HepG2 (cell line): ENCODE measurements around the gene KRTAP10-4. TPM values are rescaled to one million over a fixed set of nuclear protein-coding genes. Genes with fewer than 3 reads are reported as not detected.

Experiments
- CREM ChIP-seq, 2 experiments: sonication (generic) in 1 of 2; formaldehyde crosslinking in 1 of 2; IDR thresholded peaks; 2 replicates each; pipeline versions ENCODE4 v1.4.0 to v1.6.1; 2016 to 2020; ENCODE audit warnings: antibody characterized with exemption in 1 of 2, mild to moderate bottlenecking in 1 of 2, missing genetic modification reagents in 1 of 2
- GPBP1L1 ChIP-seq: sonication (generic); formaldehyde crosslinking; IDR thresholded peaks from 2 replicates; pipeline ENCODE4 v1.5.0; 2020; ENCODE audit warnings: mild to moderate bottlenecking, missing genetic modification reagents
- HDAC2 ChIP-seq: sonication (generic); formaldehyde crosslinking; IDR thresholded peaks from 2 replicates; pipeline ENCODE4 v1.4.0; 2020; ENCODE audit warnings: missing genetic modification reagents
- NFYB ChIP-seq: sonication (generic); formaldehyde crosslinking; IDR thresholded peaks from 2 replicates; pipeline ENCODE4 v1.4.0; 2020; ENCODE audit warnings: missing genetic modification reagents
- NKX3-1 ChIP-seq: sonication (generic); formaldehyde crosslinking; IDR thresholded peaks from 2 replicates; pipeline ENCODE4 v1.5.0; 2020; ENCODE audit warnings: missing genetic modification reagents
- NONO ChIP-seq, 2 experiments: fragments of 450-650 bp in 1 of 2; sonication (generic) in 1 of 2; formaldehyde crosslinking in 1 of 2; IDR thresholded peaks in 1 of 2; conservative IDR thresholded peaks in 1 of 2; 2 replicates each; pipeline versions ENCODE4 v1.6.1 to v1.8.0; 2017 to 2022; ENCODE audit warnings: mild to moderate bottlenecking in 1 of 2, missing genetic modification reagents in 1 of 2, moderate library complexity in 1 of 2
- PRMT3 ChIP-seq: sonication (generic); formaldehyde crosslinking; IDR thresholded peaks from 2 replicates; pipeline ENCODE4 v1.8.1; 2022; ENCODE audit warnings: low read depth, mild to moderate bottlenecking, moderate library complexity, missing genetic modification reagents, borderline replicate concordance
- SIN3A ChIP-seq: IDR thresholded peaks from 2 replicates; pipeline ENCODE4 v1.6.1; 2011; ENCODE audit warnings: low read depth, mild to moderate bottlenecking, control low read depth, low read length, borderline replicate concordance
- SIX4 ChIP-seq: sonication (generic); formaldehyde crosslinking; IDR thresholded peaks from 2 replicates; pipeline ENCODE4 v1.4.0; 2020; ENCODE audit warnings: missing genetic modification reagents
- SP4 ChIP-seq: sonication (generic); formaldehyde crosslinking; IDR thresholded peaks from 2 replicates; pipeline ENCODE4 v1.8.1; 2023; ENCODE audit warnings: mild to moderate bottlenecking, missing genetic modification reagents
- TBX2 ChIP-seq: sonication (generic); formaldehyde crosslinking; IDR thresholded peaks from 2 replicates; pipeline ENCODE4 v1.5.0; 2020; ENCODE audit warnings: missing genetic modification reagents, mild to moderate bottlenecking, borderline replicate concordance
- ZNF274 ChIP-seq: sonication (generic); formaldehyde crosslinking; IDR thresholded peaks from 2 replicates; pipeline ENCODE4 v1.5.1; 2020; ENCODE audit warnings: mild to moderate bottlenecking, missing genetic modification reagents
- ZNF547 ChIP-seq: sonication (generic); formaldehyde crosslinking; IDR thresholded peaks from 2 replicates; pipeline ENCODE4 v1.5.1; 2020; ENCODE audit warnings: mild to moderate bottlenecking, missing genetic modification reagents
- ZNF564 ChIP-seq: sonication (generic); formaldehyde crosslinking; IDR thresholded peaks from 2 replicates; pipeline ENCODE4 v1.8.1; 2023; ENCODE audit warnings: mild to moderate bottlenecking, missing genetic modification reagents
- polyA plus RNA-seq, 8 experiments: library from polyadenylated mRNA; depleted of rRNA in 3 of 8; stranded (reverse) in 7 of 8; unstranded in 1 of 8; fragments of >200 nt; fragmentation: Illumina TruSeq in 4 of 8; extraction: Trizol in 4 of 8; gene quantifications; 2 replicates each; pipeline versions ENCODE4 v1.2.1 to v1.2.3, GENCODE V29; 2011 to 2016; ENCODE audit warnings: low read depth in 4 of 8, missing spikeins in 1 of 8, mixed read lengths in 1 of 8; ENCODE audit not compliant: insufficient read depth in 1 of 8
- total RNA-seq, 5 experiments: library from RNA; depleted of rRNA; stranded (reverse); fragments of >200 nt; fragmentation: Illumina TruSeq; extraction: Trizol; gene quantifications; 2 replicates each; pipeline ENCODE4 v1.2.3, GENCODE V29; 2016; ENCODE audit warnings: low read depth in 1 of 5
- TF ChIP-seq, protein P1 (sequence below): sonication (generic); formaldehyde crosslinking; IDR thresholded peaks from 2 replicates; pipeline ENCODE4 v1.5.0; 2020; ENCODE audit warnings: mild to moderate bottlenecking, missing genetic modification reagents
- TF ChIP-seq, protein P2 (sequence below): sonication (generic); formaldehyde crosslinking; conservative IDR thresholded peaks from 2 replicates; pipeline ENCODE4 v1.8.1; 2023; ENCODE audit warnings: missing genetic modification reagents
- TF ChIP-seq, protein P3 (sequence below): sonication (generic); formaldehyde crosslinking; IDR thresholded peaks from 2 replicates; pipeline ENCODE4 v1.4.0; 2020; ENCODE audit warnings: missing genetic modification reagents, mild to moderate bottlenecking, borderline replicate concordance

Gene KRTAP10-4
- total and polyA plus RNA-seq, 2 of the 13 experiments (the other 11 are each of a cell fraction or from before 2014, with no cell fraction given), result not detected

GRCh38 chr21:44593598-44594405, 20.3 kb downstream of the KRTAP10-4 start (continued):
- TF ChIP-seq HDAC2 (CRISPR knock-in tag), result peak; percentile 95
- TF ChIP-seq NFYB, result no peak
- TF ChIP-seq PRMT3, result peak; percentile 56; the same call in 1 of the 2 replicates
- TF ChIP-seq TBX2, result peak; percentile 94
- no peak for TF ChIP-seq SIN3A
- TF ChIP-seq SIX4 (CRISPR knock-in tag), result peak; percentile 99
- TF ChIP-seq, protein P1, sequence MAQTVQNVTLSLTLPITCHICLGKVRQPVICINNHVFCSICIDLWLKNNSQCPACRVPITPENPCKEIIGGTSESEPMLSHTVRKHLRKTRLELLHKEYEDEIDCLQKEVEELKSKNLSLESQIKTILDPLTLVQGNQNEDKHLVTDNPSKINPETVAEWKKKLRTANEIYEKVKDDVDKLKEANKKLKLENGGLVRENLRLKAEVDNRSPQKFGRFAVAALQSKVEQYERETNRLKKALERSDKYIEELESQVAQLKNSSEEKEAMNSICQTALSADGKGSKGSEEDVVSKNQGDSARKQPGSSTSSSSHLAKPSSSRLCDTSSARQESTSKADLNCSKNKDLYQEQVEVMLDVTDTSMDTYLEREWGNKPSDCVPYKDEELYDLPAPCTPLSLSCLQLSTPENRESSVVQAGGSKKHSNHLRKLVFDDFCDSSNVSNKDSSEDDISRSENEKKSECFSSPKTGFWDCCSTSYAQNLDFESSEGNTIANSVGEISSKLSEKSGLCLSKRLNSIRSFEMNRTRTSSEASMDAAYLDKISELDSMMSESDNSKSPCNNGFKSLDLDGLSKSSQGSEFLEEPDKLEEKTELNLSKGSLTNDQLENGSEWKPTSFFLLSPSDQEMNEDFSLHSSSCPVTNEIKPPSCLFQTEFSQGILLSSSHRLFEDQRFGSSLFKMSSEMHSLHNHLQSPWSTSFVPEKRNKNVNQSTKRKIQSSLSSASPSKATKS, result no peak
- TF ChIP-seq ZNF547 (CRISPR knock-in tag), result peak; percentile 73
- TF ChIP-seq, protein P2, sequence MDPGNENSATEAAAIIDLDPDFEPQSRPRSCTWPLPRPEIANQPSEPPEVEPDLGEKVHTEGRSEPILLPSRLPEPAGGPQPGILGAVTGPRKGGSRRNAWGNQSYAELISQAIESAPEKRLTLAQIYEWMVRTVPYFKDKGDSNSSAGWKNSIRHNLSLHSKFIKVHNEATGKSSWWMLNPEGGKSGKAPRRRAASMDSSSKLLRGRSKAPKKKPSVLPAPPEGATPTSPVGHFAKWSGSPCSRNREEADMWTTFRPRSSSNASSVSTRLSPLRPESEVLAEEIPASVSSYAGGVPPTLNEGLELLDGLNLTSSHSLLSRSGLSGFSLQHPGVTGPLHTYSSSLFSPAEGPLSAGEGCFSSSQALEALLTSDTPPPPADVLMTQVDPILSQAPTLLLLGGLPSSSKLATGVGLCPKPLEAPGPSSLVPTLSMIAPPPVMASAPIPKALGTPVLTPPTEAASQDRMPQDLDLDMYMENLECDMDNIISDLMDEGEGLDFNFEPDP (CRISPR knock-in tag), result no peak
- no peak for TF ChIP-seq GPBP1L1 (CRISPR knock-in tag)
- 0 out of 2 replicates have a peak, but pooled peaks have one; percentile 39 for TF ChIP-seq NKX3-1 (CRISPR knock-in tag)
- TF ChIP-seq, protein P3, sequence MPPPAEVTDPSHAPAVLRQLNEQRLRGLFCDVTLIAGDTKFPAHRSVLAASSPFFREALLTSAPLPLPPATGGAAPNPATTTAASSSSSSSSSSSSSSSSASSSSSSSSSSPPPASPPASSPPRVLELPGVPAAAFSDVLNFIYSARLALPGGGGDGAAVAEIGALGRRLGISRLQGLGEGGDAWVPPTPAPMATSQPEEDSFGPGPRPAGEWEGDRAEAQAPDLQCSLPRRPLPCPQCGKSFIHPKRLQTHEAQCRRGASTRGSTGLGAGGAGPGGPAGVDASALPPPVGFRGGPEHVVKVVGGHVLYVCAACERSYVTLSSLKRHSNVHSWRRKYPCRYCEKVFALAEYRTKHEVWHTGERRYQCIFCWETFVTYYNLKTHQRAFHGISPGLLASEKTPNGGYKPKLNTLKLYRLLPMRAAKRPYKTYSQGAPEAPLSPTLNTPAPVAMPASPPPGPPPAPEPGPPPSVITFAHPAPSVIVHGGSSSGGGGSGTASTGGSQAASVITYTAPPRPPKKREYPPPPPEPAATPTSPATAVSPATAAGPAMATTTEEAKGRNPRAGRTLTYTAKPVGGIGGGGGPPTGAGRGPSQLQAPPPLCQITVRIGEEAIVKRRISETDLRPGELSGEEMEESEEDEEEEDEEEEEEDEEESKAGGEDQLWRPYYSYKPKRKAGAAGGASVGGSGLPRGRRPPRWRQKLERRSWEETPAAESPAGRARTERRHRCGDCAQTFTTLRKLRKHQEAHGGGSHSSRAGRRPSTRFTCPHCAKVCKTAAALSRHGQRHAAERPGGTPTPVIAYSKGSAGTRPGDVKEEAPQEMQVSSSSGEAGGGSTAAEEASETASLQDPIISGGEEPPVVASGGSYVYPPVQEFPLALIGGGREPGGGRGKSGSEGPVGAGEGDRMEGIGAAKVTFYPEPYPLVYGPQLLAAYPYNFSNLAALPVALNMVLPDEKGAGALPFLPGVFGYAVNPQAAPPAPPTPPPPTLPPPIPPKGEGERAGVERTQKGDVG (CRISPR knock-in tag), result peak; percentile 66; the same call in 1 of the 2 replicates
- no peak; the same call in 1 of the 2 replicates for TF ChIP-seq ZNF274 (CRISPR knock-in tag)
- TF ChIP-seq NONO (IDR thresholded peaks at IDR 0.05), result no peak
- peak; percentile 83 for TF ChIP-seq NONO (CRISPR knock-in tag; conservative IDR thresholded peaks at IDR 0.05)
- no peak; the same call in 1 of the 2 replicates for TF ChIP-seq CREM (IDR thresholded peaks at IDR 0.05)
- TF ChIP-seq CREM (CRISPR knock-in tag; IDR thresholded peaks at IDR 0.05), result no peak
- no peak for TF ChIP-seq SP4 (CRISPR knock-in tag)
- TF ChIP-seq ZNF564 (CRISPR knock-in tag), result peak; percentile 91
